IMR-90 (cell line): Measurements from ENCODE around the gene TYRP1. TPM values are rescaled to one million over a fixed set of nuclear protein-coding genes. Genes with fewer than 3 reads are reported as not detected.

Source experiments
- ATAC-seq: fragments of 200-7000 bp; cut with Tn5 transposase; 2 replicates; pipeline ENCODE4 v1.9.1; 2020; ENCODE audit warnings: low read depth, mild to moderate bottlenecking, moderate library complexity
- BruUV-seq: library from RNA; stranded (reverse); fragments of 400-500 nt; replicated peaks from 2 replicates; lab custom pipeline; 2021; lab: Mats Ljungman, UMichigan
- CTCF ChIA-PET: fragments of 300-600 bp; formaldehyde crosslinking; extraction: SDS; loops from one replicate; lab custom pipeline; 2021; ENCODE audit warnings: antibody characterized with exemption; lab: Yijun Ruan, JAX
- POLR2A ChIA-PET: fragments of 300-600 bp; sonication (Branson Sonifier 250); formaldehyde crosslinking; loops from one replicate; lab custom pipeline; 2022; ENCODE audit warnings: antibody characterized with exemption; ENCODE audit not compliant: unreplicated experiment; lab: Charles Lee
- DNase-seq: peaks from one replicate; pipeline ENCODE4 v3.0.0; 2013
- H2AFZ ChIP-seq: replicated peaks from 2 replicates; pipeline ENCODE3; 2013; ENCODE audit warnings: low read length, mild to moderate bottlenecking; ENCODE audit not compliant: poor library complexity
- H2AK5ac ChIP-seq: 2 replicates; pipeline ENCODE4 v1.6.1; 2013; ENCODE audit warnings: low read depth, low read length, inconsistent platforms
- H2AK9ac ChIP-seq: replicated peaks from 2 replicates; pipeline ENCODE3; 2013; ENCODE audit warnings: mild to moderate bottlenecking, low read depth, low read length, moderate library complexity; ENCODE audit not compliant: poor library complexity
- H2BK120ac ChIP-seq: 2 replicates; pipeline ENCODE4 v1.6.1; 2013; ENCODE audit warnings: low read depth, low read length, inconsistent platforms
- H2BK15ac ChIP-seq: 3 replicates; pipeline ENCODE4 v1.6.1; 2013; ENCODE audit warnings: low read depth, low read length, inconsistent platforms
- H2BK20ac ChIP-seq: 2 replicates; pipeline ENCODE4 v1.6.1; 2013; ENCODE audit warnings: low read depth, mild to moderate bottlenecking, inconsistent platforms, low read length, moderate library complexity
- H2BK5ac ChIP-seq: 2 replicates; pipeline ENCODE4 v1.6.1; 2013; ENCODE audit warnings: mild to moderate bottlenecking, low read depth, low read length, inconsistent platforms; ENCODE audit not compliant: poor library complexity, severe bottlenecking
- H3K14ac ChIP-seq: replicated peaks from 2 replicates; pipeline ENCODE4 v1.6.1; 2013; ENCODE audit warnings: low read depth, low read length, inconsistent platforms
- H3K18ac ChIP-seq: 2 replicates; pipeline ENCODE4 v1.6.1; 2013; ENCODE audit warnings: low read depth, low read length, control low read depth
- H3K23ac ChIP-seq: 2 replicates; pipeline ENCODE4 v1.6.1; 2013; ENCODE audit warnings: low read depth, low read length, inconsistent platforms
- H3K27ac ChIP-seq: 2 replicates; pipeline ENCODE4 v1.5.1; 2013; ENCODE audit warnings: mild to moderate bottlenecking, control low read depth, low read length; ENCODE audit not compliant: insufficient read depth
- H3K27me3 ChIP-seq: 2 replicates; pipeline ENCODE4 v1.6.1; 2013; ENCODE audit warnings: low read length; ENCODE audit not compliant: control insufficient read depth, insufficient read depth
- H3K36me3 ChIP-seq: 2 replicates; pipeline ENCODE4 v1.6.1; 2013; ENCODE audit warnings: low read length, mixed read lengths; ENCODE audit not compliant: control insufficient read depth, insufficient read depth
- H3K4ac ChIP-seq: 2 replicates; pipeline ENCODE4 v1.6.1; 2013; ENCODE audit warnings: low read depth, low read length, inconsistent platforms
- H3K4me1 ChIP-seq: 2 replicates; pipeline ENCODE4 v1.6.1; 2013; ENCODE audit warnings: low read length, mixed read lengths; ENCODE audit not compliant: control insufficient read depth, insufficient read depth
- H3K4me2 ChIP-seq: 2 replicates; pipeline ENCODE4 v1.6.1; 2013; ENCODE audit warnings: low read depth, mild to moderate bottlenecking, control low read depth, low read length, moderate library complexity
- H3K4me3 ChIP-seq: 2 replicates; pipeline ENCODE4 v1.5.1; 2013; ENCODE audit warnings: low read depth, mild to moderate bottlenecking, control low read depth, low read length, moderate library complexity; ENCODE audit not compliant: insufficient read depth
- H3K56ac ChIP-seq: 2 replicates; pipeline ENCODE4 v1.6.1; 2013; ENCODE audit warnings: low read length, inconsistent platforms; ENCODE audit not compliant: insufficient read depth; ENCODE audit errors: extremely low read depth
- H3K79me1 ChIP-seq, 2 experiments: 2 replicates each; pipeline ENCODE4 v1.6.1; 2013; ENCODE audit warnings: low read length in 2 of 2, inconsistent platforms in 1 of 2, low read depth in 1 of 2
- H3K9ac ChIP-seq: 2 replicates; pipeline ENCODE4 v1.6.1; 2013; ENCODE audit warnings: low read depth, low read length, control low read depth
- H3K9me1 ChIP-seq: 2 replicates; pipeline ENCODE4 v1.6.1; 2013; ENCODE audit warnings: low read length, inconsistent platforms; ENCODE audit not compliant: insufficient read depth
- H3K9me3 ChIP-seq: 2 replicates; pipeline ENCODE4 v1.6.1; 2013; ENCODE audit warnings: low read length; ENCODE audit not compliant: control insufficient read depth, insufficient read depth
- H4K20me1 ChIP-seq: 2 replicates; pipeline ENCODE4 v1.6.1; 2013; ENCODE audit warnings: low read length, inconsistent platforms; ENCODE audit not compliant: insufficient read depth
- H4K5ac ChIP-seq: 2 replicates; pipeline ENCODE4 v1.6.1; 2013; ENCODE audit warnings: mild to moderate bottlenecking, low read depth, low read length, control low read depth
- H4K8ac ChIP-seq, 2 experiments: 2 replicates each; pipeline ENCODE4 v1.6.1; 2013; ENCODE audit warnings: low read depth in 2 of 2, low read length in 2 of 2, control low read depth in 1 of 2, inconsistent platforms in 1 of 2
- H4K91ac ChIP-seq: 2 replicates; pipeline ENCODE4 v1.6.1; 2013; ENCODE audit warnings: low read depth, low read length, inconsistent platforms; ENCODE audit not compliant: insufficient read depth
- CEBPB ChIP-seq: IDR thresholded peaks from 2 replicates; pipeline ENCODE4 v1.6.1; 2012; ENCODE audit warnings: low read depth, low read length, improper control_type of control experiment
- CHD1 ChIP-seq: IDR thresholded peaks from 2 replicates; pipeline ENCODE4 v1.6.1; 2012; ENCODE audit warnings: low read depth, low read length, improper control_type of control experiment
- FOS ChIP-seq: fragments of 150-350 bp; IDR thresholded peaks from 2 replicates; pipeline ENCODE4 v1.6.1; 2016; ENCODE audit warnings: low read depth, low read length
- MAFK ChIP-seq: IDR thresholded peaks from 2 replicates; pipeline ENCODE4 v1.6.1; 2012; ENCODE audit warnings: low read depth, low read length, improper control_type of control experiment
- MAZ ChIP-seq: IDR thresholded peaks from 2 replicates; pipeline ENCODE4 v1.6.1; 2012; ENCODE audit warnings: low read depth, mild to moderate bottlenecking, low read length, improper control_type of control experiment, moderate library complexity, borderline replicate concordance
- MXI1 ChIP-seq: IDR thresholded peaks from 2 replicates; pipeline ENCODE4 v1.6.1; 2012; ENCODE audit warnings: low read depth, mild to moderate bottlenecking, low read length, moderate library complexity, borderline replicate concordance
- NFE2L2 ChIP-seq: fragments of 150-350 bp; IDR thresholded peaks from 2 replicates; pipeline ENCODE4 v1.6.1; 2016; ENCODE audit warnings: low read depth, mild to moderate bottlenecking, low read length
- POLR2A ChIP-seq: IDR thresholded peaks from 2 replicates; pipeline ENCODE4 v1.6.1; 2012; ENCODE audit warnings: mild to moderate bottlenecking, low read depth, low read length
- RAD21 ChIP-seq: IDR thresholded peaks from 2 replicates; pipeline ENCODE4 v1.6.1; 2012; ENCODE audit warnings: low read length, improper control_type of control experiment
- RCOR1 ChIP-seq: IDR thresholded peaks from 2 replicates; pipeline ENCODE4 v1.6.1; 2012; ENCODE audit warnings: mild to moderate bottlenecking, low read length, improper control_type of control experiment; ENCODE audit not compliant: insufficient replicate concordance
- WGBS, 2 experiments: methylation state at CpG; one replicate each; pipeline versions ENCODE4 v1.1.5 to v1.1.7; 2013; ENCODE audit warnings: missing lambda C conversion rate in 2 of 2; ENCODE audit not compliant: insufficient read length in 1 of 2; ENCODE audit errors: extremely low coverage in 2 of 2; 5-methylcytosine and 5-hydroxymethylcytosine counted together
- dilution Hi-C: fragments of 300-500 bp; cut with HindIII; formaldehyde crosslinking; loops from one replicate; pipeline ENCODE4 v1.14.3; 2018; ENCODE audit warnings: low sequenced_read_pairs; ENCODE audit not compliant: unreplicated experiment
- in situ Hi-C: fragments of 300-500 bp; cut with MboI; formaldehyde crosslinking; loops from 3 replicates; pipeline ENCODE4 v1.14.3; 2019; ENCODE audit warnings: low sequenced_read_pairs, inconsistent platforms, mixed read lengths
- intact Hi-C: fragments of 100-400 bp; cut with micrococcal nuclease; formaldehyde crosslinking; loops from 2 replicates; pipeline ENCODE4 v1.10.0; 2022
- polyA plus RNA-seq, 3 experiments: library from polyadenylated mRNA; depleted of rRNA; stranded (reverse); fragments of >200 nt; gene quantifications; 2 replicates each; pipeline ENCODE4 v1.2.3, GENCODE V29; 2012; ENCODE audit warnings: low replicate concordance in 1 of 3
- total RNA-seq: library from RNA; depleted of rRNA; stranded (reverse); fragments of >200 nt; gene quantifications from 2 replicates; pipeline ENCODE4 v1.2.3, GENCODE V29; 2012
- TF ChIP-seq, protein P1 (sequence below): fragments of 150-350 bp; IDR thresholded peaks from 2 replicates; pipeline ENCODE4 v1.6.1; 2016; ENCODE audit warnings: low read depth, mild to moderate bottlenecking, low read length, moderate library complexity, borderline replicate concordance
- TF ChIP-seq, protein P2 (sequence below): conservative IDR thresholded peaks from 2 replicates; pipeline ENCODE4 v1.5.1; 2012; ENCODE audit warnings: mild to moderate bottlenecking, low read depth, low read length, improper control_type of control experiment
- TF ChIP-seq, protein P3 (sequence below): fragments of 150-350 bp; IDR thresholded peaks from 2 replicates; pipeline ENCODE4 v1.6.1; 2017; ENCODE audit warnings: mild to moderate bottlenecking, antibody characterized with exemption, low read length, low read depth

Gene TYRP1
- total and polyA plus RNA-seq, 2 of the 4 experiments (the other 2 are of a cell fraction): 0.60 to 0.90 TPM

GRCh38 chr9:12658531-12659209 lies 34.5 kb upstream of the TYRP1 start:
- Histone ChIP-seq H4K5ac (no peak overlapping the region), H3K18ac (no peak overlapping the region), H3K27me3 (no peaks in the 10 kb centered on the region), H2AK9ac (no peak overlapping the region), H4K8ac (no peak overlapping the region), H3K4me3 (no peak overlapping the region), H4K20me1 (no peaks in the 10 kb centered on the region), H3K79me1 (no peaks in the 10 kb centered on the region), H2BK5ac (no peak overlapping the region), H2BK20ac (no peak overlapping the region), H3K36me3 (no peaks in the 10 kb centered on the region), H3K4me2 (no peak overlapping the region), H2BK120ac (no peak overlapping the region), H2BK15ac (no peak overlapping the region), H3K27ac (no peak overlapping the region), H3K23ac (no peak overlapping the region), H3K14ac (no peak overlapping the region), H3K9me1 (no peaks in the 10 kb centered on the region), H3K4me1 (no peaks in the 10 kb centered on the region), H3K4ac (no peak overlapping the region), H2AK5ac (no peak overlapping the region), H4K91ac (no peak overlapping the region), H3K56ac (no peak overlapping the region), H2AFZ (no peak overlapping the region), H3K9ac (no peak overlapping the region), H3K9me3 (no peaks in the 10 kb centered on the region)
- in situ Hi-C loops (no loop called here), dilution Hi-C loops (no loop called here), intact Hi-C loops (no loop called here)
- DNase-seq: no peak
- ChIA-PET POLR2A (no interaction called here), CTCF (no interaction called here)
- WGBS, 2 experiments: 48% methylated on average over 5 of the region's 10 CpGs; no CpG with 5 or more reads in 1 of the 2 experiments
- ATAC-seq: no peak
- TF ChIP-seq, protein P1, sequence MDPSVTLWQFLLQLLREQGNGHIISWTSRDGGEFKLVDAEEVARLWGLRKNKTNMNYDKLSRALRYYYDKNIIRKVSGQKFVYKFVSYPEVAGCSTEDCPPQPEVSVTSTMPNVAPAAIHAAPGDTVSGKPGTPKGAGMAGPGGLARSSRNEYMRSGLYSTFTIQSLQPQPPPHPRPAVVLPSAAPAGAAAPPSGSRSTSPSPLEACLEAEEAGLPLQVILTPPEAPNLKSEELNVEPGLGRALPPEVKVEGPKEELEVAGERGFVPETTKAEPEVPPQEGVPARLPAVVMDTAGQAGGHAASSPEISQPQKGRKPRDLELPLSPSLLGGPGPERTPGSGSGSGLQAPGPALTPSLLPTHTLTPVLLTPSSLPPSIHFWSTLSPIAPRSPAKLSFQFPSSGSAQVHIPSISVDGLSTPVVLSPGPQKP: no peak
- no peak for TF ChIP-seq FOS
- TF ChIP-seq, protein P2, sequence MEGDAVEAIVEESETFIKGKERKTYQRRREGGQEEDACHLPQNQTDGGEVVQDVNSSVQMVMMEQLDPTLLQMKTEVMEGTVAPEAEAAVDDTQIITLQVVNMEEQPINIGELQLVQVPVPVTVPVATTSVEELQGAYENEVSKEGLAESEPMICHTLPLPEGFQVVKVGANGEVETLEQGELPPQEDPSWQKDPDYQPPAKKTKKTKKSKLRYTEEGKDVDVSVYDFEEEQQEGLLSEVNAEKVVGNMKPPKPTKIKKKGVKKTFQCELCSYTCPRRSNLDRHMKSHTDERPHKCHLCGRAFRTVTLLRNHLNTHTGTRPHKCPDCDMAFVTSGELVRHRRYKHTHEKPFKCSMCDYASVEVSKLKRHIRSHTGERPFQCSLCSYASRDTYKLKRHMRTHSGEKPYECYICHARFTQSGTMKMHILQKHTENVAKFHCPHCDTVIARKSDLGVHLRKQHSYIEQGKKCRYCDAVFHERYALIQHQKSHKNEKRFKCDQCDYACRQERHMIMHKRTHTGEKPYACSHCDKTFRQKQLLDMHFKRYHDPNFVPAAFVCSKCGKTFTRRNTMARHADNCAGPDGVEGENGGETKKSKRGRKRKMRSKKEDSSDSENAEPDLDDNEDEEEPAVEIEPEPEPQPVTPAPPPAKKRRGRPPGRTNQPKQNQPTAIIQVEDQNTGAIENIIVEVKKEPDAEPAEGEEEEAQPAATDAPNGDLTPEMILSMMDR: no peak
- no peak for TF ChIP-seq POLR2A
- no peak for TF ChIP-seq CEBPB
- no peak for TF ChIP-seq MAFK
- TF ChIP-seq, protein P3, sequence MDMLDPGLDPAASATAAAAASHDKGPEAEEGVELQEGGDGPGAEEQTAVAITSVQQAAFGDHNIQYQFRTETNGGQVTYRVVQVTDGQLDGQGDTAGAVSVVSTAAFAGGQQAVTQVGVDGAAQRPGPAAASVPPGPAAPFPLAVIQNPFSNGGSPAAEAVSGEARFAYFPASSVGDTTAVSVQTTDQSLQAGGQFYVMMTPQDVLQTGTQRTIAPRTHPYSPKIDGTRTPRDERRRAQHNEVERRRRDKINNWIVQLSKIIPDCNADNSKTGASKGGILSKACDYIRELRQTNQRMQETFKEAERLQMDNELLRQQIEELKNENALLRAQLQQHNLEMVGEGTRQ: no peak
- no peak for TF ChIP-seq CHD1
- no peak for TF ChIP-seq MAZ
- no peak for TF ChIP-seq NFE2L2
- no peak for TF ChIP-seq RAD21
- TF ChIP-seq RCOR1: no peak
- TF ChIP-seq MXI1: no peak
- BruUV-seq: no TSS peak
